ENCODE measurements around the gene LRRTM4.

The LRRTM4 gene

DNA sequence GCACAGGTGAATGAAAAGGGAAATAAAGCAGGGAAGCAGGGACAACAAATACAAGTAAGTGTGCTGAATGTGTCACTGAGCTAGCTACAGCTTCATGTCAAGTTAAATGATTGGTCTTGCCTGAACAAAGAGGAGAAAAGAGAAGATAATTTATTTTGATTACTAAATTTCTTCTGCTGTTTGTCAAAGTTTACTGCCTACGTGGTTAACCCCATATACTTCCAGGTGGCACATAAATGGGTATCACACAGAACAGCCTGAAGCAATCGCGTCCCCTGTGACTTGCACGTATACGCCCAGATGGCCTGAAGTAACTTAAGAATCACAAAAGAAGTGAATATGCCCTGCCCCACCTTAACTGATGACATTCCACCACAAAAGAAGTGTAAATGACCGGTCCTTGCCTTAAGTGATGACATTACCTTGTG is 434.2 kb downstream of the LRRTM4 start:
- Histone ChIP-seq H3F3A (ENCODE audit: insufficient read depth, low read length) (no peaks in the 10 kb centered on the region), H3K4me3 (ENCODE audit: low read depth, low read length, poor library complexity, severe bottlenecking) (no peak overlapping the region), H3K9ac (ENCODE audit: low read length) (no peak overlapping the region), H3K36me3 (ENCODE audit: insufficient read depth, low read length) (no peaks in the 10 kb centered on the region), H3K9me3 (ENCODE audit: low read length) (no peaks in the 10 kb centered on the region), H3K79me2 (ENCODE audit: insufficient read depth, low read length) (no peaks in the 10 kb centered on the region), H3K4me2 (ENCODE audit: low read length) (no peak overlapping the region), H3K27me3 (ENCODE audit: insufficient read depth, low read length) (no peaks in the 10 kb centered on the region), H3K27ac (ENCODE audit: low read depth, low read length, poor library complexity, severe bottlenecking) (no peak overlapping the region), H3K9me2 (ENCODE audit: low read depth, low read length) (no peaks in the 10 kb centered on the region), H3K4me1 (ENCODE audit: insufficient read depth, low read length, severe bottlenecking) (no peaks in the 10 kb centered on the region), H2AFZ (ENCODE audit: low read length) (no peak overlapping the region), H4K20me1 (ENCODE audit: insufficient read depth, low read length) (no peaks in the 10 kb centered on the region)
- no peak for TF ChIP-seq EZH2 (IDR thresholded peaks at IDR 0.05; ENCODE audit: borderline replicate concordance, low read length)
- TF ChIP-seq, protein P1, sequence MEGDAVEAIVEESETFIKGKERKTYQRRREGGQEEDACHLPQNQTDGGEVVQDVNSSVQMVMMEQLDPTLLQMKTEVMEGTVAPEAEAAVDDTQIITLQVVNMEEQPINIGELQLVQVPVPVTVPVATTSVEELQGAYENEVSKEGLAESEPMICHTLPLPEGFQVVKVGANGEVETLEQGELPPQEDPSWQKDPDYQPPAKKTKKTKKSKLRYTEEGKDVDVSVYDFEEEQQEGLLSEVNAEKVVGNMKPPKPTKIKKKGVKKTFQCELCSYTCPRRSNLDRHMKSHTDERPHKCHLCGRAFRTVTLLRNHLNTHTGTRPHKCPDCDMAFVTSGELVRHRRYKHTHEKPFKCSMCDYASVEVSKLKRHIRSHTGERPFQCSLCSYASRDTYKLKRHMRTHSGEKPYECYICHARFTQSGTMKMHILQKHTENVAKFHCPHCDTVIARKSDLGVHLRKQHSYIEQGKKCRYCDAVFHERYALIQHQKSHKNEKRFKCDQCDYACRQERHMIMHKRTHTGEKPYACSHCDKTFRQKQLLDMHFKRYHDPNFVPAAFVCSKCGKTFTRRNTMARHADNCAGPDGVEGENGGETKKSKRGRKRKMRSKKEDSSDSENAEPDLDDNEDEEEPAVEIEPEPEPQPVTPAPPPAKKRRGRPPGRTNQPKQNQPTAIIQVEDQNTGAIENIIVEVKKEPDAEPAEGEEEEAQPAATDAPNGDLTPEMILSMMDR (IDR thresholded peaks at IDR 0.05; ENCODE audit: low read length): no peak

DNA sequence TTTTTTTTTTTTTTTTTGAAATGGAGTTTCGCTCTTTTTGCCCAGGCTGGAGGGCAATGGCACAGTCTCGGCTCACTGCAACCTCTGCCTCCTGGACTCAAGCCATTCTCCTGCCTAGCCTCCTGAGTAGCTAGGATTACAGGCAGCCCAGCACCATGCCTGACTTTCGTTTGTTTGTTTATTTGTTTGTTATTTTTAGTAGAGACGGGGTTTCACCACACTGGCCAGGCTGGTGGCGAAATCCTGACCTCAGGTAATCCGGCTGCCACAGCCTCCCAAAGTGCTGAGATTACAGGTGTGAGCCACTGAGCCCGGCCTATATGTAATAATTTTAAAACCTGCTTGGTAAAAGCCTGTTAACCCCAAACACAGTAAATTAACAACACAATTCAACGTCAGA is 435.7 kb downstream of the LRRTM4 start:
- Histone ChIP-seq H3K4me2 (ENCODE audit: low read length) (no peak overlapping the region), H3K4me3 (ENCODE audit: low read depth, low read length, poor library complexity, severe bottlenecking) (no peak overlapping the region), H3K27ac (ENCODE audit: low read depth, low read length, poor library complexity, severe bottlenecking) (no peak overlapping the region), H3K9ac (ENCODE audit: low read length) (no peak overlapping the region), H3K9me3 (ENCODE audit: low read length) (no peaks in the 10 kb centered on the region), H3K27me3 (ENCODE audit: insufficient read depth, low read length) (no peaks in the 10 kb centered on the region), H3K36me3 (ENCODE audit: insufficient read depth, low read length) (no peaks in the 10 kb centered on the region), H2AFZ (ENCODE audit: low read length) (no peak overlapping the region), H3F3A (ENCODE audit: insufficient read depth, low read length) (no peaks in the 10 kb centered on the region), H3K79me2 (ENCODE audit: insufficient read depth, low read length) (no peaks in the 10 kb centered on the region), H3K4me1 (ENCODE audit: insufficient read depth, low read length, severe bottlenecking) (no peaks in the 10 kb centered on the region), H3K9me2 (ENCODE audit: low read depth, low read length) (no peaks in the 10 kb centered on the region), H4K20me1 (ENCODE audit: insufficient read depth, low read length) (no peaks in the 10 kb centered on the region)
- TF ChIP-seq, protein P1 (IDR thresholded peaks at IDR 0.05; ENCODE audit: low read length): no peak
- TF ChIP-seq EZH2 (IDR thresholded peaks at IDR 0.05; ENCODE audit: borderline replicate concordance, low read length): no peak

DNA sequence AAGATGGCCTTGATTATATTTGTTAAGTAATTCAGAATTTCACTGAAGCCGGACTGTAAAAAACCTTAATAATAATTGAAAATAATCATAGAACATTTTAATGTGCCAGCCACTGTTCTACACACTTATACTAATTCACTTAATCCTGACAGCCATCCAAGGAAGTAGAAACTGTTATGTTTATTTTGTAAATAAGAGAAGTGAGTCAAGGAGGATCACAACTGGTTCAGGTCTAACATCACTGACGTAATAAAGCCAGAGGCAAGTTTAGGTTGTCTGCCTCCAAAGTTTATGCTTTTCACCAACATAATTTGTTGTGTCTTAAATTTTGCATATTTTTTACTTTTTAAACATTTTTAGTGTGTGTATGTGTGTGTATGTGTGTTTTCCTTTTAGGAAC is 436.1 kb downstream of the LRRTM4 start:
- Histone ChIP-seq H3K27me3 (ENCODE audit: insufficient read depth, low read length) (no peaks in the 10 kb centered on the region), H3K27ac (ENCODE audit: low read depth, low read length, poor library complexity, severe bottlenecking) (no peak overlapping the region), H3K4me1 (ENCODE audit: insufficient read depth, low read length, severe bottlenecking) (no peaks in the 10 kb centered on the region), H3K9me3 (ENCODE audit: low read length) (no peaks in the 10 kb centered on the region), H3F3A (ENCODE audit: insufficient read depth, low read length) (no peaks in the 10 kb centered on the region), H3K36me3 (ENCODE audit: insufficient read depth, low read length) (no peaks in the 10 kb centered on the region), H2AFZ (ENCODE audit: low read length) (no peak overlapping the region), H3K9me2 (ENCODE audit: low read depth, low read length) (no peaks in the 10 kb centered on the region), H3K4me3 (ENCODE audit: low read depth, low read length, poor library complexity, severe bottlenecking) (no peak overlapping the region), H3K79me2 (ENCODE audit: insufficient read depth, low read length) (no peaks in the 10 kb centered on the region), H3K4me2 (ENCODE audit: low read length) (no peak overlapping the region), H3K9ac (ENCODE audit: low read length) (no peak overlapping the region), H4K20me1 (ENCODE audit: insufficient read depth, low read length) (no peaks in the 10 kb centered on the region)
- TF ChIP-seq EZH2 (IDR thresholded peaks at IDR 0.05; ENCODE audit: borderline replicate concordance, low read length): no peak
- TF ChIP-seq, protein P1 (IDR thresholded peaks at IDR 0.05; ENCODE audit: low read length): no peak

Measured in OCI-LY1 (cell line).